Mesothelial cell of epicardium (in vitro differentiated cells): ENCODE measurements around the gene SFI1. TPM values are rescaled to one million over a fixed set of nuclear protein-coding genes. Genes with fewer than 3 reads are reported as not detected.

Experiments used
- DNase-seq, 2 experiments: peaks; one replicate each; pipeline ENCODE4 v3.0.0; 2021; ENCODE audit warnings: low spot score in 2 of 2; ENCODE audit not compliant: unreplicated experiment in 2 of 2
- H3K27ac Mint-ChIP-seq: 2 replicates; pipeline ENCODE4 v1.8.0; 2021; ENCODE audit warnings: mixed read lengths
- H3K27me3 Mint-ChIP-seq: 2 replicates; pipeline ENCODE4 v1.8.0; 2021; ENCODE audit warnings: low read depth, mixed read lengths
- H3K36me3 Mint-ChIP-seq: 2 replicates; pipeline ENCODE4 v1.8.0; 2021; ENCODE audit warnings: mixed read lengths
- H3K4me1 Mint-ChIP-seq: 2 replicates; pipeline ENCODE4 v1.8.0; 2021; ENCODE audit warnings: mixed read lengths
- H3K4me3 Mint-ChIP-seq: 2 replicates; pipeline ENCODE4 v1.8.0; 2021; ENCODE audit warnings: mild to moderate bottlenecking, moderate library complexity, mixed read lengths
- H3K9me3 Mint-ChIP-seq: 2 replicates; pipeline ENCODE4 v1.8.0; 2021; ENCODE audit warnings: mixed read lengths
- CTCF ChIP-seq: fragments of 200-600 bp; sonication (generic); IDR thresholded peaks from one replicate; pipeline ENCODE4 v1.5.0; 2021; ENCODE audit warnings: antibody characterized with exemption; ENCODE audit not compliant: unreplicated experiment
- total RNA-seq: library from RNA; stranded (reverse); gene quantifications from 3 replicates; pipeline ENCODE4 v1.2.1, GENCODE V29; 2021

Gene SFI1
- total RNA-seq, 1 donor from 2014 or later = 45.7 TPM

GRCh38 chr22:31604137-31604705 lies 107.9 kb downstream of the SFI1 start:
- Mint-ChIP-seq H3K36me3 (no peaks in the 10 kb centered on the region), H3K27me3 (no peaks in the 10 kb centered on the region), H3K4me3 (no peak overlapping the region), H3K27ac (no peak overlapping the region), H3K9me3 (no peaks in the 10 kb centered on the region), H3K4me1 (peaks cover 9% of the 10 kb centered on the region)
- DNase-seq = no peak
- no peak for TF ChIP-seq CTCF

- H3K9me3 Mint-ChIP-seq = no peaks in the 10 kb centered on the region
- no peaks in the 10 kb centered on the region for H3K27me3 Mint-ChIP-seq
- H3K4me1 Mint-ChIP-seq = peaks cover 9% of the 10 kb centered on the region
- no peak overlapping the region for H3K4me3 Mint-ChIP-seq
- H3K27ac Mint-ChIP-seq = no peak overlapping the region
- DNase-seq = no peak
- no peaks in the 10 kb centered on the region for H3K36me3 Mint-ChIP-seq
- TF ChIP-seq CTCF = no peak
These were observed 108.7 kb downstream of the SFI1 start for GRCh38 chr22:31604746-31605705.

- DNase-seq = no peak
- Mint-ChIP-seq H3K27ac (no peak overlapping the region), H3K4me3 (no peak overlapping the region)
These were observed 109.7 kb downstream of the SFI1 start for GRCh38 chr22:31605851-31606585.

GRCh38 chr22:31607696-31608095 lies 111.4 kb downstream of the SFI1 start:
- no peak for DNase-seq
- H3K36me3 Mint-ChIP-seq = peaks cover 3% of the 10 kb centered on the region
- no peak overlapping the region for H3K4me3 Mint-ChIP-seq
- H3K9me3 Mint-ChIP-seq = no peaks in the 10 kb centered on the region
- H3K27me3 Mint-ChIP-seq = no peaks in the 10 kb centered on the region
- no peak overlapping the region for H3K27ac Mint-ChIP-seq
- peaks cover 1% of the 10 kb centered on the region for H3K4me1 Mint-ChIP-seq
- TF ChIP-seq CTCF = no peak

More at GRCh38 chr22:31605851-31606585, 109.7 kb downstream of the SFI1 start:
- H3K36me3 Mint-ChIP-seq = no peaks in the 10 kb centered on the region
- H3K27me3 Mint-ChIP-seq = no peaks in the 10 kb centered on the region
- H3K9me3 Mint-ChIP-seq = no peaks in the 10 kb centered on the region
- peaks cover 9% of the 10 kb centered on the region for H3K4me1 Mint-ChIP-seq
- TF ChIP-seq CTCF = no peak

GRCh38 chr22:31609716-31610115 lies 113.4 kb downstream of the SFI1 start:
- Mint-ChIP-seq H3K27me3 (no peaks in the 10 kb centered on the region), H3K4me1 (no peaks in the 10 kb centered on the region), H3K36me3 (peaks cover 3% of the 10 kb centered on the region), H3K4me3 (no peak overlapping the region), H3K9me3 (no peaks in the 10 kb centered on the region), H3K27ac (no peak overlapping the region)
- no peak for TF ChIP-seq CTCF
- DNase-seq = no peak
